GM18498 (cell line): ENCODE measurements around the gene KIF21A.

Experiments used
- ATAC-seq: cut with Tn5 transposase; IDR thresholded peaks from one replicate; pipeline ENCODE4 v1.9.1; 2021; ENCODE audit warnings: mild to moderate bottlenecking, moderate library complexity; ENCODE audit not compliant: unreplicated experiment

The KIF21A gene

GRCh38 chr12:39278426-39278825, 164.5 kb downstream of the KIF21A start:
- no peak for ATAC-seq

GRCh38 chr12:39277416-39277815, 165.5 kb downstream of the KIF21A start:
- no peak for ATAC-seq

GRCh38 chr12:39275846-39276245, 167.1 kb downstream of the KIF21A start:
- ATAC-seq: no peak

- no peak for ATAC-seq
Measured at GRCh38 chr12:39272871-39273655, 169.9 kb downstream of the KIF21A start.

- no peak for ATAC-seq
Measured at GRCh38 chr12:39269492-39269891, 173.4 kb downstream of the KIF21A start.

GRCh38 chr12:39267886-39268285, 175.0 kb downstream of the KIF21A start:
- no peak for ATAC-seq

GRCh38 chr12:39252628-39253027, 190.3 kb downstream of the KIF21A start:
- ATAC-seq: no peak
